K562 (cell line): ENCODE results near the gene SLC5A2. TPM values are rescaled to one million over a fixed set of nuclear protein-coding genes. Genes with fewer than 3 reads are reported as not detected.

Source experiments
- AFF1 ChIP-seq, 2 experiments: fragments of 450-650 bp; IDR thresholded peaks; 2 replicates each; pipeline ENCODE4 v1.6.1; 2018; ENCODE audit warnings: mild to moderate bottlenecking in 2 of 2, low read depth in 1 of 2; ENCODE audit not compliant: partially characterized antibody in 2 of 2
- CBX8 ChIP-seq: fragments of 200-600 bp; sonication (generic); IDR thresholded peaks from 2 replicates; pipeline ENCODE4 v1.6.1; 2012; ENCODE audit warnings: borderline replicate concordance, mixed run types, low read depth, mild to moderate bottlenecking, moderate library complexity, mixed read lengths, low read length, control low read depth, inconsistent platforms; ENCODE audit not compliant: poor library complexity, severe bottlenecking; ENCODE audit errors: extremely low read depth
- ETS2 ChIP-seq: IDR thresholded peaks from 2 replicates; pipeline ENCODE4 v1.6.1; 2016; ENCODE audit warnings: borderline replicate concordance, missing genetic modification characterization, mild to moderate bottlenecking, moderate library complexity, missing compliant biosample characterization; ENCODE audit not compliant: poor library complexity, severe bottlenecking
- FOXJ3 ChIP-seq: sonication (generic); formaldehyde crosslinking; IDR thresholded peaks from 2 replicates; pipeline ENCODE4 v1.4.0; 2020; ENCODE audit warnings: mild to moderate bottlenecking, missing genetic modification reagents
- HNRNPH1 ChIP-seq: fragments of 200-400 bp; formaldehyde crosslinking; optimal IDR thresholded peaks from 2 replicates; pipeline ENCODE3; 2017; ENCODE audit warnings: low read depth, mild to moderate bottlenecking, low read length, moderate library complexity
- HNRNPLL ChIP-seq: fragments of 200-400 bp; formaldehyde crosslinking; IDR thresholded peaks from 2 replicates; pipeline ENCODE4 v1.6.1; 2017; ENCODE audit warnings: low read length, low read depth, mild to moderate bottlenecking; ENCODE audit not compliant: poor library complexity, severe bottlenecking
- HSF4 ChIP-seq: fragments of 250-450 bp; sonication (Bioruptor Pico); IDR thresholded peaks from 2 replicates; pipeline ENCODE4 v2.1.2; 2022; ENCODE audit warnings: mild to moderate bottlenecking, moderate library complexity, borderline replicate concordance
- ILF3 ChIP-seq: fragments of 450-650 bp; IDR thresholded peaks from 2 replicates; pipeline ENCODE4 v1.6.1; 2018; ENCODE audit warnings: antibody characterized with exemption, mild to moderate bottlenecking, moderate library complexity, borderline replicate concordance
- MAFG ChIP-seq: fragments of 450-650 bp; conservative IDR thresholded peaks from 2 replicates; pipeline ENCODE4 v1.6.1; 2016; ENCODE audit warnings: missing genetic modification characterization, missing compliant biosample characterization
- MTA3 ChIP-seq: fragments of 450-650 bp; formaldehyde crosslinking; IDR thresholded peaks from 2 replicates; pipeline ENCODE4 v1.6.1; 2017; ENCODE audit warnings: mild to moderate bottlenecking, borderline replicate concordance
- MYBL2 ChIP-seq, 2 experiments: fragments of 450-650 bp in 1 of 2; sonication (generic) in 1 of 2; formaldehyde crosslinking in 1 of 2; IDR thresholded peaks; 2 replicates each; pipeline versions ENCODE4 v1.6.1 to v1.8.1; 2017 to 2022; ENCODE audit warnings: borderline replicate concordance in 1 of 2, inconsistent platforms in 1 of 2, low read depth in 1 of 2, mild to moderate bottlenecking in 1 of 2, missing genetic modification reagents in 1 of 2, moderate library complexity in 1 of 2
- POLR2H ChIP-seq: IDR thresholded peaks from 2 replicates; pipeline ENCODE4 v1.6.1; 2016; ENCODE audit warnings: missing genetic modification characterization, low read depth, mild to moderate bottlenecking, control low read depth, missing compliant biosample characterization, moderate library complexity
- TEAD2 ChIP-seq: fragments of 450-650 bp; IDR thresholded peaks from 2 replicates; pipeline ENCODE4 v1.6.1; 2016; ENCODE audit warnings: missing genetic modification characterization, control low read depth, missing compliant biosample characterization
- ZFP91 ChIP-seq: sonication (generic); formaldehyde crosslinking; IDR thresholded peaks from 2 replicates; pipeline ENCODE4 v1.8.0; 2022; ENCODE audit warnings: mild to moderate bottlenecking, missing genetic modification reagents
- ZNF280A ChIP-seq: fragments of 450-650 bp; IDR thresholded peaks from 2 replicates; pipeline ENCODE4 v1.6.1; 2018; ENCODE audit warnings: mild to moderate bottlenecking, low read depth; ENCODE audit not compliant: partially characterized antibody
- ZNF583 ChIP-seq: fragments of 250-450 bp; sonication (Bioruptor Pico); IDR thresholded peaks from 2 replicates; pipeline ENCODE4 v1.4.0; 2020
- ZNF707 ChIP-seq: fragments of 250-450 bp; sonication (Bioruptor Pico); conservative IDR thresholded peaks from 2 replicates; pipeline ENCODE4 v1.8.0; 2022; ENCODE audit warnings: inconsistent platforms, mild to moderate bottlenecking, moderate library complexity
- ZZZ3 ChIP-seq: fragments of 450-650 bp; IDR thresholded peaks from 2 replicates; pipeline ENCODE4 v1.6.1; 2016; ENCODE audit warnings: antibody characterized with exemption, mild to moderate bottlenecking, moderate library complexity
- polyA plus RNA-seq, 8 experiments: library from polyadenylated mRNA; depleted of rRNA in 4 of 8; stranded (reverse) in 5 of 8; unstranded in 3 of 8; fragments of >200 nt; fragmentation: Nextera tagmentation in 2 of 8; fragmentation: Illumina TruSeq in 1 of 8; extraction: Ambion mirVana in 2 of 8; extraction: Trizol in 1 of 8; gene quantifications; 2 replicates each; pipeline versions ENCODE4 v1.2.1 to v1.2.3, GENCODE V29; 2011 to 2014; ENCODE audit warnings: inconsistent platforms in 1 of 8, missing spikeins in 1 of 8
- total RNA-seq, 7 experiments: library from RNA; depleted of rRNA in 6 of 7; stranded (reverse); fragments of >200 nt in 6 of 7; fragmentation: Illumina TruSeq in 2 of 7; extraction: Trizol in 2 of 7; gene quantifications; 2 replicates each; pipeline versions ENCODE4 v1.2.1 to v1.2.3, GENCODE V29; 2011 to 2021; ENCODE audit warnings: low replicate concordance in 1 of 7

SLC5A2 gene
- total and polyA plus RNA-seq, 9 of the 15 experiments (the other 6 are each of a cell fraction or from before 2014, with no cell fraction given): 0.07 to 2.7 (median 2.2) TPM; not detected in 6

GRCh38 chr16:31477220-31478216 lies 5.4 kb upstream of the SLC5A2 start (continued):
- TF ChIP-seq HSF4 (CRISPR knock-in tag) (no peak), CBX8 (no peak), ILF3 (no peak), HNRNPH1 (no peak), MAFG (tag) (no peak), ZNF707 (CRISPR knock-in tag) (no peak), ZNF280A (no peak), POLR2H (tag) (no peak), ZZZ3 (no peak), ETS2 (no peak), AFF1 (IDR thresholded peaks at IDR 0.05; ENCODE audit: low read depth in 1 of 2, partially characterized antibody in 2 of 2) (no peak), FOXJ3 (CRISPR knock-in tag) (no peak), ZNF583 (CRISPR knock-in tag) (peak; percentile 47; the same call in 1 of the 2 replicates), TEAD2 (tag) (no peak), ZFP91 (CRISPR knock-in tag) (no peak), MYBL2 (IDR thresholded peaks at IDR 0.05; ENCODE audit: low read depth) (no peak), MYBL2 (CRISPR knock-in tag; IDR thresholded peaks at IDR 0.05; ENCODE audit: borderline replicate concordance) (no peak), HNRNPLL (no peak), MTA3 (peak; percentile 49; the same call in 1 of the 2 replicates)
